Activated T-cell treated with anti-CD3 and anti-CD28 coated beads for 24 hours (primary cell): ENCODE data around the gene EMP3.
"Not testable (repeated sequence)": the region's sequence is repeated elsewhere in the genome, so short reads cannot be mapped to it uniquely, and the experiment has no call there.

Experiments
- DNase-seq: peaks from one replicate; pipeline ENCODE4 v3.0.0-alpha.2; 2020; ENCODE audit warnings: low read depth

Gene EMP3

DNA sequence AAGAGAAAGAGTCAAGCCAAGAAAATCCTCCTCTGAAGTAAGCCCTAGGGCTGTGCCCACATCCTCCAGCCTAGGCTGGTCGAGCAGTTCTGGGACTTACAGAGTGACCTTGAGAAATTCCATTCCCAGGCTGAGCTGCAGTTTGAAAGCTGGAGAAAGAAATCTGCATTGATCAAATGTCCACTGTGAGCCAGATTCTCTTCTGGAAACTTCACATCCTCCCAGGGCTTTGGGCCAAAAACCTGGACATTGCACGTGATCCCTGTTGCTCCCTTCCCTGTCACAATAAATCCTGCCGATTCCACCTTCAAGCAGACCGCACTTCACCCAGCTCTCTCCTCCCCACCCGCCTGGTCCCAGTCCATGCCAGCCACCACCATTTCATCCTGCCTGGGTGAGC is 22.7 kb downstream of the EMP3 start:
- no peak for DNase-seq

- DNase-seq, result no peak
Measured at GRCh38 chr19:48348737-48349136, 23.4 kb downstream of the EMP3 start.

DNA sequence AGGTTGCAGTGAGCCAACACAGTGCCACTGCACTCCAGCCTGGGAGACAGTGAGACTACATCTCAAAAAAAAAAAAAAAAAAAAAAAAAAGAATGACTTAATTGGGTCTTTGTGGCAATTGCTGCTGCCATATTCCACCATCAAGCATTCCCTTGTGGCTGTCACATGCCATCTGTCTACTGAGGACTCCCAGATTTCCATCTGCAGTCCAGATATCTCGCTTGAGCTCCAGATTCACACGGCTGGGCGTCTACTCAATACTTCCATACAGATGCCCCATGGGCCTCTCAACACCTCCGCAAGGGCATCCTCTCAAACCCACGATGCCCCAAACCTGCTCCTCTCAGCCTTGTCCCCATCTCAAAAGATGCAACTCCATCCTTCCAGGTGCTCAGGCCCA is 25.5 kb downstream of the EMP3 start:
- no peak for DNase-seq

GRCh38 chr19:48351341-48351752 is 26.0 kb downstream of the EMP3 start:
- peak; percentile 77 for DNase-seq

DNA sequence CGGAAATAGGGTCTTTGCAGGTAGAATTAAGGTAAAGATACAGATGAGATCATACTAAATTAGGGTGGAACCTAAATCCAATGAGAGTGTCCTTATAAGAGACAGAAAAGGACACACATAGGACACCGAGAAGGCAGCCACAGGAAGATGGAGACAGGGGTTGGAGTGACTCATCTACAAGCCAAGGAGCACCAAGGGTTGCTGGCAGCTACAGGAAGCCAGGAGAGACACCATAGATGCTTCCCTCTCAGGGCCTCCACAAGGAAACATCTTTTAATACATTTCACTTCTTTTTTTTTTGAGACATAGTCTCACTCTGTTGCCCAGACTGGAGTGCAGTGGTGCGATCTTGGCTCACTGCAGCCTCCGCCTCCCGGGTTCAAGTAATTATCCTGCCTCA is 28.3 kb downstream of the EMP3 start:
- DNase-seq, result no peak

- no peak for DNase-seq
Measured at GRCh38 chr19:48354332-48354992, 29.1 kb downstream of the EMP3 start.

DNA sequence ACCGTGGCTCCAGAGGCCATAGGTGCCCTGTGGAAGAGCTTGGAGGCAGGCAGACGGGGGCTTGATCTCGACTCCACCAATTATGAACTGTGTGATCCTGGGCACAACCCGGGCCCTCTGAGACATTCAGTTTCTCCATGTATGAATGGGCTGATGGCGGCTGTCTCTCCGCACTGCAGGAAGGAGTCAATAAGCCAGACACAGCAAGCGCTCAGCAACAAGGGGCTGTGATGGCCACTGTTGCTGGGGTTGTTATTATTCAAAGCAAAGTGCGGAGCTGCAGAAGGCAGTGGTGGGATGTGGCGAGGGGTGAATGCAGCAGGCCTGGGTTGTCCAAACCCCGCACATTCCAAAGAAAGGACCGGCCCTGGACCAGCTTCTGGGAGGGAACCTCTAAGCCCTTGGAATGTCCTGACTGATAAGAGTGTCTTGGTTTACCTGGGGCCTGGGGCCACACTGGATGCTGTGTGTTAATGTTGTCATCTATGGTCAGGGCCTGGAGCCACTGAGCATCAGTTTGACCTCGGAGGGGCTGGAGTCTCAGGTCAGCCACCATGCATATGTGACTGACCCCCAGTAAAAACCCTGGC is 30.1 kb downstream of the EMP3 start:
- no peak for DNase-seq

- DNase-seq, result no peak
Measured at GRCh38 chr19:48359123-48359522, 33.8 kb downstream of the EMP3 start.

GRCh38 chr19:48361912-48362311 is 36.6 kb downstream of the EMP3 start:
- DNase-seq, result no peak

GRCh38 chr19:48362716-48363499 is 37.6 kb downstream of the EMP3 start:
- DNase-seq, result peak; percentile 84

GRCh38 chr19:48363500-48363809 is 38.1 kb downstream of the EMP3 start:
- DNase-seq, result no peak

- DNase-seq, result peak; percentile 96
Measured at GRCh38 chr19:48363810-48364597, 38.7 kb downstream of the EMP3 start, which contains the start of the genes SYNGR4 and TMEM143. Gene SYNGR4, plus strand, starts transcription at chr19:48364367. Its CDS starts 1,476 bp downstream, at chr19:48365843. Gene TMEM143, minus strand, starts transcription at chr19:48363940. Its CDS starts 20 bp downstream, at chr19:48363920.

GRCh38 chr19:48364598-48365348 is 39.4 kb downstream of the EMP3 start:
- no peak for DNase-seq

- DNase-seq, result no peak
Measured at GRCh38 chr19:48365602-48366001, 40.2 kb downstream of the EMP3 start.

- DNase-seq, result no peak
Measured at GRCh38 chr19:48367855-48368254, 42.5 kb downstream of the EMP3 start.

GRCh38 chr19:48368936-48369335 is 43.6 kb downstream of the EMP3 start:
- DNase-seq, result no peak

DNA sequence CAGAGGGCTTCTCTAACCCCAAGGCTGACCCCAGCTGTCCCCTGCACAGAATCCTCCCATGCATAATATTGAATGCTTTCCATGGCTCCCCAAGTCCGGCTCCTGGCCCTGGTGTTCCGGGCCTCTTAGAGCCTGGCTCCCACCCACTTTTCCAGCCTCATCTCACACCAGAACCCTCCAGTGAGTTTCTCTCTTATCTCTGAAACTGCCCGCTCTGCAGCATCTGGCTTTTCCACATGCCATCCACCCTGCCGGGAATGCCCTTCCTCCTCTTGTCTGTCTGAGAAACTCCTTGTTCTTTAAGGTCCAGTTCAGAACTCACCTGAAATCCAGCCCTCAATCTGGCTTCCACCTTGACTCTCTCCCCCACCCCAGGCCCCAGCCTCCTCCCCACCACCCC is 45.6 kb downstream of the EMP3 start:
- no peak for DNase-seq

- DNase-seq, result no peak
Measured at GRCh38 chr19:48371367-48371766, 46.0 kb downstream of the EMP3 start.

- DNase-seq, result not testable (repeated sequence)
Measured at GRCh38 chr19:48371771-48372170, 46.4 kb downstream of the EMP3 start.

- no peak for DNase-seq
Measured at GRCh38 chr19:48372904-48373303, 47.6 kb downstream of the EMP3 start.

DNA sequence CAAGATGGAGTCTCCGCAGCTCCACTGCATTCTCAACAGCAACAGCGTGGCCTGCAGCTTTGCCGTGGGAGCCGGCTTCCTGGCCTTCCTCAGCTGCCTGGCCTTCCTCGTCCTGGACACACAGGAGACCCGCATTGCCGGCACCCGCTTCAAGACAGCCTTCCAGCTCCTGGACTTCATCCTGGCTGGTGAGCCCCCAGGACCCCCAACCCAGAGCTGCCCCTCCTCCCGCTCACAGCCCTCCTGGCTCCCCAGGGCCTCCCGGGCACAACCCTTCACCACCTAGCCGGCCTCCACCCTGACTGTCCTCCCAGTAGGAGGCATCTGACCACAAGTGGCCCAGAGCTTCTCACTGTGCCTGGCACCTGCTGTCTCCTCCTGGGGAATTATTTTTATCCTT is 48.2 kb downstream of the EMP3 start:
- no peak for DNase-seq

DNA sequence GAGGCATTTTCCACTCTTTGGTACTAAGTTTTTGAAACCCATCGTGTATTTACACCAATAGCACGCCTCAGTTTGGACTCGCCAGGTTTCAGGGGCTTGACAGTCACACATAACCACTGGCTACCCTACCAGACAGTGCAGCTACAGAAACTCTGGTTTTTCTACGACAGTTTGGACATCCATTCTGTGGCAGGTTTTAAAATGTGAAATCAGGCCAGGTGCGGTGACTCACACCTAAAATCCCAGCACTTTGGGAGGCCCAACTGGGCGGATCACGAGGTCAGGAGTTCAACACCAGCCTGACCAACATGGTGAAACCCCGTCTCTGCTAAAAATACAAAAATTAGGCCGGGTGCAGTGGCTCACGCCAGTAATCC is 52.8 kb downstream of the EMP3 start:
- DNase-seq, result no peak
